Measurements from ENCODE around the gene KIAA1549.
"Not testable (repeated sequence)": the region's sequence is repeated elsewhere in the genome, so short reads cannot be mapped to it uniquely, and the experiment has no call there.

Gene KIAA1549

DNA sequence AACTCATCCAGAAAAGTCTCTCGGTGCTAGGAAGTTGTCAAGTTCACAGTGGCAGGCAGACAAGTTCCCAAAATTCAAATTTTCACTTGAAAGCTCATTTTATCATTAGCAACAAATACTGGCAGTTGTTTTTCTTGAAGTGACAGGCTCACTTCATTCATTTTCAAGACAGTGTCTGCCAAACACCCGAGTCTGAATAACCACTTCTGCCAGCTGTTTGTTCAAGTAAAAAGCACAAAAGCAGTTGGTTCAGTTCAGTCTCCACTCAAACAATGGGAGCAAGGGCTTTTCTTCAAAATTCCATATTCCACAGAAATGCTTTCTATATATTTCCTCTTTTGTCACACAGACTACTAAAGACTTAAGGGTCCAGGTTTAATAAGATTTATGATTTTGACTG is 135.5 kb downstream of the KIAA1549 start:
- no peak for DNase-seq

DNA sequence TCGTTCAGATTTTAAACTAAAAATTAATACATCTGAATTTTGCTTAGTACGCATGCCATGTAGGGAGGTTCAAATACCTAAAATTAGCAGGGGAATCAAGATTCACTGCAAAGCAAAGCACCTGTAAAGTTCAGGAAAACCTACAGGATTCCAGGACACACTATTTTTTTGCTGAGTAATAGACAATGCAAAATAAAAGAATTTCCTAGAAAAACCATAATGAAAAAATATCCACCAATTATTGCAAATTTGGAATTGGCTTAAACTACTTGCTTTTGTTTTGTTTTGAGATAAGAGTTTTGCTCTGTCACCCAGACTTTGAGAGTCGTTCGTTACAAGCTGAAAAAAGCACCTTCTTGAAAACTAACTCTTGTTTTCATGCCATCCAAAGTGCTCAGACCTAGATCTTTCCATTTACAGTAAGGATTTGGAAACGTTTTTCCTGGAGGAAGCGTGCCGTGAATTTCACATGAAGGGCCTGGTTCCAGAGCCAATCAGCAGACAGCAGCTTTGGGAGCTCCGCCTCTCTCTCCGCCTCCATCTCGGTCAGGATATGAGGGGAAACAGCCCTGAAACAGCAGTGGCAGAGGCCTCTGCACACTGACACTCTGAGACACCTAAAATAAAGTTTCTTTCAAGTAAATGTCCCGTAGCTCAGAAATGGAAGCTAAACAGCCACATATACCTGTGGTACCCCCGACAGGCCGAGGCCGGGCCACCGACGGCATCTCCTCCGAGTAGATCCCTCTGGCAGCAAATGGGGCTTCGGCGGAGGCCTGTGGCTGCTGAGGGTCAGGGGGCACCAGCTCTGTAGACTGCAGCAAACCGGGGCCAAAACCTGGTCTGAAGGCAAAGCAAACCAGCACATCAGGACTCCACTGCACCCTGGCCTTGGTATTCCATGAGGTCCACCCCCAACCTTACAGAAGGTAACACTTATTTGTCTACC is 137.3 kb downstream of the KIAA1549 start:
- DNase-seq = no peak

DNA sequence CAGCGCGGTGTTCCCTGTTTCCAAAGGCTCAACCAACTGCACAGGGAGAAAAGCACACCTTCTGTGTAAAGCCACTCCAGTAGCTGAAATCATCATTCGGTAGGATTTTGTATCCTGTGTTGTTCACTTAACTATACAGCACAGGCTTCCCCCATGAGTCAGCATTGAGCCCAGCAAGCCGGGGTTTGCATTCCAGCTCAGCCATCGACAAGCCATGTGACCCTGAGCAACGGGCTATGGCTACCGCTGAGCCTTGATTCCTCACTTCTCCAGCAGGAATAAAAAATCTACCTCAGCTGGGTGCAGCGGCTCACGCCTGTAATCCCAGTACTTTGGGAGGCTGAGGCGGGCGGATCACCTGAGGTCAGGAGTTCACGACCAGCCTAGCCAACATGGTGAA is 139.1 kb downstream of the KIAA1549 start:
- no peak for DNase-seq

DNA sequence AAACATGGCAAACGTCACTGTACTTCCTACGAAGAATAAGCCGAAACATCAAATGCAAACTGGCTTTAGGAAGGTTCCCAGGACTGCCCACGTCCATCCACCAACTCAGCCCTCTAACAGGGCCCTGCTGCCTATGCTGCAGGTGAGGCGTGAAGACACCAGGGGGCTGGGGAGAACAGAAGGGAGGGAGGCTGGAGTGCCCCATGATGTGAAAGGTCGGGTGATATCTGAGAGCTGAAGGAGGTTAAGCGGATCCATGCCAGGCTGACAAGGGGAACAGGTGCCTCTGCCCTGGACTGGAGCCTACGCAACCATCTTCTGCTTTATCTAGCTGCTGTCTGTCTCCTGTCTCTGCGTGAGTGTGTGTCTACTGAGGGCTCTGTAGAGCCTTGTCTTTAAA is 143.0 kb downstream of the KIAA1549 start:
- DNase-seq = no peak

DNA sequence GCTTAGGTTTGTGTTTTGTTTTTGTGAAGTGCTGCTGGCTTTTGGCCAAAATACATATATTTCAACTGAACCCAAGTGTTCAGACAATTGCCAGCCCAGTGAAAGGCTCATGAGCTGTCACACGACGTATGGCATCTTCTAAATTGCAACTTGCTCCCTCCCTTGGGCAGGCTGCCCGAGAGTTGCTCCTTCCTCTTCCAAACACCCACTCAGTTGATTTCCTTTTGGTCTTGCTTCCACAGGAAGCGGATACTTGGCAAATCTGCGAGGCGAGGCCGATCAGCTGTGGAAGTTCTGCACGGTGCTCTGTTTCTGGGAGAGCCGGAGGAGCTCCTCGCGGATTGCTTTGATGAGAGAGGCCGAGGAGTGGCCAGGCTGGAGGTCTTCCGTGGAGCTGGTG is 143.6 kb downstream of the KIAA1549 start:
- DNase-seq = no peak

DNA sequence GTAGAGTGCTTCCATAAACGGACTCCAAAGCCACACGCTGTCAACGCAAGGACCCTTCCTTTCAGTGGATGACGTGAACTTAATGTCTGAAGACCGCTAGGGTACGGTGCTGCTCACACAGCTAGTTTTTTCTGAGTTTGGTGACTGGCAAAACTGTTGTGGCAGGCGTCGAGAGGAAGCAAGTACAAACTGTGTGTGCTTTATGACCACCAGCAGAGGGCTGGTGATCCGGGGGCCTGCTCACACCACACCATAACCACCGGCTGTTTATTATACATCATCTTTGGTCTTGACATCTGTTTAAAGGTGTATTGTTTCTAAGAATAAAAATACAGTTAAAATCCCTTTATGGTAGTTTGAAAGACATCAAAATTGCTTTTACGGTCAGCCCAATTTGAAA is 146.1 kb downstream of the KIAA1549 start:
- DNase-seq = no peak

DNA sequence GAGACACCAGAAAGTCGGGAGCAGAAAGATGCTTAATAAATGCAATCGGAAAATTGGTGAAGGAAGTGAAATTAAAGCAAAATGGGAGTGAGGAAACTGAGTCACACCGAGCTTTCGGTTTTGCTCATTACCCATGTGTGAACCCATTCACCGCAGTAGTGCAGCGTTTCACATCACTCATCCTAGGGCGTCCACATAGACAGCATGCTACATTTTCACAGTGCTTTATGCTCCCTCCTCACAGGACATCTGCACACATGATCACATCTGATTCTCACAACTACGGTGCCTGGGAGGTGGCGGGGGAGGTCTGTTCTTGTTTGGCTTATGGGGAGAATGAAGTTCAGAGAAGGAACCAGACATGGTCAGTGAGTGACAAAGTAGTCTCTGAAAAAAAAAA is 146.6 kb downstream of the KIAA1549 start:
- peak; percentile 19 to 41 for DNase-seq

DNA sequence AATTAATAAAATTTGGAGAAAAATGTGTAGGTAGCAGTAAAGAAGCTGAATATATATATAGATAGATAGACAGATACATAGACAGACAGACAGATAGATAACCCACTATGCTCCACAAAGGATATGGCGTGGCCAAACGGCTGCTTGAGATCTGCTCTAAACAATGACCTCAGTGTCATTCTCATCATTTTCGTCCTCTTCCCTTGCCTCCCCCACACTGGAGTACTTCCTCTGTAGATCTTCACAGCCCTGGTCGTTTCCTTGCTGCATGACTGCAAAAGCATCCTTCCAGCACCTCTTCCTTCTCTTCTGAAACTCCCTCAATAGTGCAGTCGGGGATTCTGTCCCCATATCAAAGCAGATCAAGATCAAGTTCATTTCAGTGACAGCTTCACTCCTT is 147.6 kb downstream of the KIAA1549 start:
- no peak for DNase-seq

DNA sequence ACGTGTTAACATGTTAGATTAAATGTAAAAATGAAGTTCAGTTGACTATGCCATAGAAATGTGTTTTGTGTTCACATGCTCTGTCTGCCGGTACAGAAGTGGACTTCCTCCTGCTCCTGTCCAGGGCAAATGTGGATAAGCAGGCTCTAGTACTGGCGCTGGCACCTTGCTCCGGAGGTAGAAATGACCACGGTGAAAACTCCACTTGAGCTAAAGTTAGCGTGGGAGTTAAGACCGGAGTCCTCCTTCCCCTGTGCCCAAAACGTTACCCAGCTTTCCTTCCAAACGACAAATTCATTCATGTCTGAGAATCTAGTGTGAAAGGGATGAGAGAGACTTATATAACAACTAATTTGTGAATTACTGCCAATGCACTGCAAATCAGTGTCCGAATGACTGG is 148.2 kb downstream of the KIAA1549 start:
- no peak for DNase-seq

DNA sequence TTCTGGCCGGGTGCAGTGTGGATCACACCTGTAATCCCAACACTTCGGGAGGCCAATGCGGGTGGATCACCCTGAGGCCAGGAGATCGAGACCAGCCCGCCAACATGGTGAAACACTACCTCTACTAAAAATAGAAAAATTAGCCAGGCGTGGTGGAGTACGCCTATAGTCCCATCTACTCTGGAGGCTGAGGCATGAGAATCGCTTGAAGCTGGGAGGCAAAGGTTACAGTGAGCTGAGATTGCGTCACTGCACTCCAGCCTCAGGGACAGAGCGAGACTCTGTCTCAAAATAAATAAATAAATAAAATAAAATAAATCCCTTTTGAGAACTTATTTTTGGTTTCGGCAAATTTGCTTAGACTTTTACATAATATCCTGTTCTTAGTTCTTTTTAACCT is 151.9 kb downstream of the KIAA1549 start:
- DNase-seq = no peak

DNA sequence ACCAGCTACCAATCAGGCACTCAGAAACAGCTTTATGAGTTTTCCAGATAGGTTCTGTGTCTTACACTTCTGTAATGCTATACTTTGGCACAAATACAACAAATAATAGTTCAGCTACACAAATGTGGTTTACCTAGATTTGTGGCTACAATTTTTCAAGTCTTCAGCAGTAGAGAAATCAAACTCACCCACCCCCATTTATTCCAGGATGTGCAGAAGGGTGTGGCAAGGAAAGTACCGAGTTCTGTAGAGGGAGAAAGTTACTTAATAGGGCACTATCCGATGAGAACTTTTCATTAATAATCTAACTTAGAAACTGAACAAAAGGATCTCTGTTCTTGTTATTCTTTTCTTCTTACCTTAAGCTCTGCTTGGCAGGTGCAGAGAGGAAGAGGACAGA is 152.9 kb downstream of the KIAA1549 start:
- no peak for DNase-seq

DNA sequence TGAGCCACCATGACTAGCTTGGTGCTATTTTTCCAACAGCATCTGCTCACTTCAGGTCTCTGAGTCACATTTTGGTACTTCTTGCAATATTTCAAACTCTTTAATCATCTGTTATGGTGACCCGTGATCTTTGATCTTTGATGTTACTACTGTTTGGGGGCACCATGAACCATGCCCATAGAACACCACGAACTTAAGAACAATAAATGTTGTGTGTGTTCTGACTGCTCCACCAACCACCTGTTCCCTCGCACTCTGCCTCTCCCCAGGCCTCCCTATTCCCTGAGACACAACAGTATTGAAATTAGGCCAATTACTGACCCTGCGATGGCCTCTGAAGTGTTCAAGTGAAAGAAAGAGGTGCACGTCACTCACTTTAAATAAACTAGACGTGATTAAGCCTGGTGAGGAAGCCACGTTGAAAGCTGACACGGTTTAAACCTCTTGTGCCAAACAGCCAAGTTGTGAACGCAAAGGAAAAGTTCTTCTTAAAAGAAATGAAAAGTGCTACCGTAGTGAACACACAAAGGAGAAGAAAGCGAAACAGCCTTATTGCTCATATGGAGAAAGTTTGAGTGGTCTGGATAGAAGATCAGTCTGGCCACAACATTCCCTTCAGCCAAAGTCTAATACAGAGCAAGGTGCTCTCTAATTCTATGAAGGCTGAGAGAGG is 156.0 kb downstream of the KIAA1549 start:
- no peak for DNase-seq

DNA sequence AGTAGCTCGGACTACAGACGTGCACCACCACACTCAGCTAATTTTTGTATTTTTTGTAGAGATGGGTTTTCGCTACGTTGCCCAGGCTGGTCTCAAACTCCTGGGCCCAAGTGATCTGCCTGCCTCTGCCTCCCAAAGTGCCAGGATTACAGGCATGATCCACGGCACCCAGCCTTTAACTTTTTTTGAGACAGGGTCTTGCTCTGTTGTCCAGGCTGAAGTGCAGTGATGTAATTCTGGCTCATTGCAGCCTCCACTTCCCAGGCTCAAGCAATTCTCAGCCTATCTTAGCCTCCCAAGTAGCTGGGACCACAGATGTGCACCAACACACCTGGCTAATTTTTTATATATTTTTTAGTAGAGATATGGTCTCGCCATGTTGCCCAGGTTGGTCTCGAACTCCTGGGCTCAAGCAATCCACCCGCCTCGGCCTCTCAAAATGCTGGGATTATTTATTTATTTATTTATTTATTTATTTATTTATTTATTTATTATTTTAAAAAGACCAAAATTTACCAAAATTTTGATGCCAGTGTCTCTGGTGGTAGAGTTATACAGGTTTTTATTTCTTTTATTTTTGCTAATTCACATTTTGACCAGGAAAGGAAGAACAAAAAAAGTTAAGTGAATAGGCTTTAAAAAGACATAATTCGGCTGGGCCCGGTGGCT is 158.2 kb downstream of the KIAA1549 start:
- no peak for DNase-seq

DNA sequence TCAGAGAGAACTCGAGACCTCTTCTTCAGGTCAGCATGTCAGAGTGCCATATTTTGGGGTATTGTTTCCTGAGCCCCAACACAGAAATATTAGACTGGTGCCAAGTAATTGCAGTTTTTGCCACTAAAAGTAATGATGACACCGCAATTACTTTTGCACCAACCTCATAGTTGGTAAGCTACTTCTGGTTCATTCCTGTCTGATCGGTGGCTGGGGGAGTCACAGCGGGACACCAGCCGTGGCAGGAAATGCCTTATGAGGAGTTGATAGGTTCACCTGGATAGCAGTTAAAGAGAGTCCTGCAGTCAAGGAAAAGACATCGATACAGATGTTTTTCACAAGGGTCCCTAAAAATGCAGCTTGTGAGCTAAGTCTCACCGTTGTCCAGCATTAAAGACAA is 159.3 kb downstream of the KIAA1549 start:
- no peak for DNase-seq

DNA sequence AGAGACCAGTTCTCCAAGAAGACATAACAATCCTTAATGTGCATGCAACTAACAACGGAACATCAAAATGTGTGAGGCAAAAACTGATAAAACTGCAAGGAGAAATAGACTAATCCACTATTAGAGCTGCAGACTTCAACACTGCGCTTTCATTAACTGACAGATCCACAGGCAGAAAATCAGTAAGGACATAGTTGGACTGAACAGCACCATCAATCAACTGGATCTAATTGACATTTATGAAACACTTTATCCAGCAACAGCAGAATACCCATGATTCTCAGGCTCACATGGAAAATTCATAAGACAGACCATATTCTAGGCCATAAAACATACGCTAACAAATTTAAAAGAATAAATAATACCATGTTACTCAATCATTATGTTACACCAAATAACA is 161.6 kb downstream of the KIAA1549 start:
- DNase-seq = no peak

DNA sequence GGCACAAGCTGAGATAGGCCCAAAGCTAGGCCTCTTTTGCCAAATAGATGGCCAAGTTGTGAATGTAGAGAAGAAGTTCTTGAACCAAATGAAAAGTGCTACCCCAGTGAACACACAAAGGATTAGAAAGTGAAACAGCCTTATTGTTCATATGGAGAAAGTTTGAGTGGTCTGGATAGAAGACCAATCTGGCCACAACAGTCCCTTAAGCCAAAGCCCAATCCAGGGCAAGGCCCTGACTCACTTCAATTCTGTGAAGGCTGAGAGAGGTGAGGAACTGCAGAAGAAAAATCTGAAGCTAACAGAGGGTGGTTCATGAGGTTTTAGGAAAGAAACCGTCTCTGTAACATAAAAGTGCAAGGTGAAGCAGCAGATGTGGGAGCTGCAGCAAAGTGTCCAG is 164.5 kb downstream of the KIAA1549 start:
- DNase-seq = no peak

DNA sequence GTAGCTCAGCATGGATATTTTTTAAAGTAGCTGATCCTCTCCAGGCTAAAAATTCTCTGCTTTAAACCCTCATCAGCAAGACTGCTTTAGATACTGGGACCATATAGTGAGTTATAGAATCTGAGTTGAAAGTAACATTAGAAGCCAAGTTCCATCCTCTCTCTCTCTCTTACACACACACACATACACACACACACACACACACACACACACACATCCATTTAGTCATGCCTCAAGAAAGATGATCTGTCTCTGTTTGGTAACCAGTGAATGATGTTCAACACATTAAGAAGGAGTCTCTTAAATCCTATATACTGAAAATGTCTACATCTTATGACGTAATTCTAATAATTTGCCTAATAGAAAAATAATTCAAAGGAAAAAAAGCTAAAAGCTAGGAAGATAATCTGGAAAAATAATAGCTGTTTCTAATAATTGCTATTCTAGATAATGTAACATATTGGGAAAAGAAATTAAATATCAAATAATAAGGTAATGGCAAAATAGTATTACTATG is 166.3 kb downstream of the KIAA1549 start:
- no peak for DNase-seq

DNA sequence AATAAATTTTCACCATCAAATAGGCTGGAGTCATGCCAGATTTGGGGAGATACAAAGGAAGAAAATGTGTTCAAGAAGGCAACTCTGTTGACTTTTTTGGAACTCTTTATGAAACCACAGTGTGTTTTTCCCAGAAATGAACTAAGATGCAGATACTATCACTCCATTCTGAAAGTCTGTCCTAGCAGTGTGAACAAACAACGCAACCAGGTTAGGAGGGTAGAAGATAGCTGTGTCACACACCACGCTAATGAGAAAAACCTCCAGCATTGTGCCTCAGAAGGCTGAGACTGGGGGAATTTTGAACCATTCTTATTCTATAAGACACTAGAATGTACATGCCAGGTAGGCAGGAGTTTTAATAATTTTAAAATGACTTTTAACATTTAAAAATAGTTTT is 167.2 kb downstream of the KIAA1549 start:
- DNase-seq = no peak

DNA sequence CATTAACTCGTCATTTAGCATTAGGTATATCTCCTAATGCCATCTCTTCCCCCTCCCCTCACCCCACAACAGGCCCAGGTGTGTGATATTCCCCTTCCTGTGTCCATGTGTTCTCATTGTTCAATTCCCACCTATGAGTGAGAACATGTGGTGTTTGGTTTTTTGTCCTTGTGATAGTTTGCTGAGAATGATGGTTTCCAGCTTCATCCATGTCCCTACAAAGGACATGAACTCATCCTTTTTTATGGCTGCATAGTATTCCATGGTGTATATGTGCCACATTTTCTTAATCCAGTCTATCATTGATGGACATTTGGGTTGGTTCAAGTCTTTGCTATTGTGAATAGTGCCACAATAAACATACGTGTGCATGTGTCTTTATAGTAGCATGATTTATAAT is 169.9 kb downstream of the KIAA1549 start:
- not testable (repeated sequence) for DNase-seq

DNA sequence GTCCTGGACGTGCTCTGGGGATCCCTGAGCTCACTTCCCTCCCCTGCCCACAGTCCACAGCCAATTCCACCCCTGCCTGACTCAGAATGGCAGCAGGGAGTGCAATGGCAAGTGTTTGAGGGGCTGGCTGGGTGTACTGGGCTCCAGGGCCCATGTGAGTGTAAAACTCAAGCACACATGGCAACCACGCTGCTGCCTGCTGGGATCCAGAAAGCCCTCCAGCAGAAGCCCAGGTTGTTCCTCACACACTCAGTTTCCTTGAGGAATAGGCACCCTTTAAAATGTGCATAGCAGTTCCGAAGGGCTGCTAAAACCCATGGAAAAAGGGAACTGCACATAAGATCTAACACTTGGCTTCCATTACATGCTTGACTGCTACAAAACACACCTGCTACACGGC is 171.8 kb downstream of the KIAA1549 start:
- DNase-seq = no peak

DNA sequence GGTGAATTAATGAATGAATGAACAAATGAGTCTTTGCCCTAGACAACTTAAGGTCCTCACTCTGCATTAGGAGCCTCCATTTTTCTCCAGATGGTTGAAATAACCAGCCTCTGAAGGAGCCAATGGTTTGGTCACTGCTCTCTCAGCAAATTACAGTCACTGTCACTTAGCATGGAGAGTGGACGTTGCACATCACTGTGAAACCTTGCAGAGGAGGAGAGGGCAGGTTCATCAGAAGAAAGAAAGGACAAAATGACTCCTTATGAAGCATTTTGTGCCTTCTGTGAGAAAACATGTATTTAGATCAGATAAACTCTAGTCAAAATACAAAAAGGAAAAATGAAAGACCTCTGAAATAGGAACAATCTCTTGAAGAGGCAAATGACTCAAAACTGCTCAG is 176.6 kb downstream of the KIAA1549 start:
- no peak for DNase-seq

DNA sequence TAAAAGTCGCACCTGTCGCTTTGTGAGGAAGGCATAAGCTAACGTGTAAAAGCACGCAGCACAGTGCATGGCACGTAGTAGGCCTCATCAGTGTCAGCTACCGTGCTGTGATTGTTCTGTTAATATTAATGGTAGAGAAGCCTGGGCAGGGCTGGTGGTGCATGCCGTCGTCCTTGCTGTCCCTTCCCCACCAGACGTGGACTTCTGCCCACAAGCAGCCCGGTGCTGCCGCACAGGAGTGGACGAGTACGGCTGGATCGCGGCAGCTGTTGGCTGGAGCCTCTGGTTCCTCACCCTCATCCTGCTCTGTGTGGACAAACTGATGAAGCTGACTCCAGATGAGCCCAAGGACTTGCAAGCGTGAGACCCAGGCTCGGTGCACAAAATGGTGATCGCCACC is 178.5 kb downstream of the KIAA1549 start:
- DNase-seq = no peak

DNA sequence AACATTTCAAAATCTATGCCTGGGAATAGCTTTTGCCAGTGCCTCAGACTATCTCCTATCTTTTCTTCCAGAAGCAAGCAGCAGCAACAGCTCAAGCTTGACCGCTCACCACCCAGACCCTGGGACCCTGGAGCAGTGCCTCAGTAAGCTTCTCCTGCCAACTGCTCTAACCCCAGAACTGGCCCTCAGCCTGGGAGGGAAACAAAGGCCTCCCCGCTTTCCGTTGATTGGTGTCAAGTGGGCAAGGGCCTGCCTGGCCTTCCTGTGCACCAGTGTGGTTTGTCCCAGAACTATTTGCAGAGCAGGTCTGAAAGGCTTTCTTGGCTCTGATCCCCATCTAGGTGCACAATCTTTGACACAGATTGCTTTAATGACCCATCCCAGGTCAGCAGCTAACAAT is 179.9 kb downstream of the KIAA1549 start:
- DNase-seq = no peak

Measured in activated CD4-positive, alpha-beta T cell treated with anti-CD3 and anti-CD28 coated beads, Interleukin-2, amount 50 U/mL, for 48 hours (primary cell).